Cortex of kidney (tissue), 1 donor: ENCODE data around the gene KCNJ5.
"Not testable (repeated sequence)": the region's sequence is repeated elsewhere in the genome, so short reads cannot be mapped to it uniquely, and the experiment has no call there.

Experiments
- DNase-seq: peaks from one replicate; lab custom pipeline; 2025; lab: John Stamatoyannopoulos, UW

The KCNJ5 gene

GRCh38 chr11:128913806-128914205, 22.6 kb downstream of the KCNJ5 start:
- no peak for DNase-seq

- no peak for DNase-seq
Measured at GRCh38 chr11:128914216-128915148, 23.3 kb downstream of the KCNJ5 start.

- no peak for DNase-seq
Measured at GRCh38 chr11:128915149-128915521, 24.0 kb downstream of the KCNJ5 start.

- no peak for DNase-seq
Measured at GRCh38 chr11:128916037-128916572, 24.9 kb downstream of the KCNJ5 start.

- DNase-seq = no peak
Measured at GRCh38 chr11:128916681-128917080, 25.5 kb downstream of the KCNJ5 start.

- DNase-seq = no peak
Measured at GRCh38 chr11:128917144-128917724, 26.1 kb downstream of the KCNJ5 start.

GRCh38 chr11:128919216-128919615, 28.1 kb downstream of the KCNJ5 start:
- DNase-seq = no peak

- DNase-seq = not testable (repeated sequence)
Measured at GRCh38 chr11:128919635-128920034, 28.5 kb downstream of the KCNJ5 start.

- no peak for DNase-seq
Measured at GRCh38 chr11:128920666-128921065, 29.5 kb downstream of the KCNJ5 start.

- DNase-seq = no peak
Measured at GRCh38 chr11:128921793-128922192, 30.6 kb downstream of the KCNJ5 start.

- no peak for DNase-seq
Measured at GRCh38 chr11:128924104-128924503, 32.9 kb downstream of the KCNJ5 start.

- no peak for DNase-seq
Measured at GRCh38 chr11:128924510-128925249, 33.5 kb downstream of the KCNJ5 start.

- DNase-seq = no peak
Measured at GRCh38 chr11:128925250-128925600, 34.1 kb downstream of the KCNJ5 start.

- DNase-seq = no peak
Measured at GRCh38 chr11:128926000-128926399, 34.8 kb downstream of the KCNJ5 start.

- no peak for DNase-seq
Measured at GRCh38 chr11:128926437-128927107, 35.4 kb downstream of the KCNJ5 start.

- DNase-seq = no peak
Measured at GRCh38 chr11:128927108-128927461, 35.9 kb downstream of the KCNJ5 start.

- no peak for DNase-seq
Measured at GRCh38 chr11:128927683-128928336, 36.7 kb downstream of the KCNJ5 start.

- DNase-seq = no peak
Measured at GRCh38 chr11:128928400-128928799, 37.2 kb downstream of the KCNJ5 start.

GRCh38 chr11:128929468-128929867, 38.3 kb downstream of the KCNJ5 start:
- no peak for DNase-seq

GRCh38 chr11:128929991-128930390, 38.8 kb downstream of the KCNJ5 start:
- no peak for DNase-seq

GRCh38 chr11:128931066-128931465, 39.9 kb downstream of the KCNJ5 start:
- no peak for DNase-seq

- no peak for DNase-seq
Measured at GRCh38 chr11:128931668-128932067, 40.5 kb downstream of the KCNJ5 start.
